ENCODE measurements around the gene EXOC4.
"Not testable (repeated sequence)": the region's sequence is repeated elsewhere in the genome, so short reads cannot be mapped to it uniquely, and the experiment has no call there.

Gene EXOC4

GRCh38 chr7:133904776-133905175 lies 651.9 kb downstream of the EXOC4 start:
- DNase-seq = no peak
- no peaks in the 10 kb centered on the region for H3K27me3 ChIP-seq (replicated peaks in 2 of 5; ENCODE audit: control insufficient read depth in 4 of 5, insufficient read depth in 5 of 5, low read length in 4 of 5)
- no peaks in the 10 kb centered on the region for H3K4me1 ChIP-seq (ENCODE audit: control extremely low read depth in 1 of 4, control insufficient read depth in 4 of 4, insufficient read depth in 4 of 4, low read length in 3 of 4)
- ChIA-PET CTCF (no interaction called here), POLR2A (no interaction called here)
- no peaks in the 10 kb centered on the region for H3K9me3 ChIP-seq (ENCODE audit: control extremely low read depth in 1 of 5, control insufficient read depth in 4 of 5, insufficient read depth in 2 of 5, low read depth in 1 of 5, low read length in 4 of 5)
- H3K36me3 ChIP-seq (ENCODE audit: control insufficient read depth in 4 of 4, insufficient read depth in 4 of 4, low read length in 3 of 4) = peaks cover 0 to 2% (median 0%) of the 10 kb centered on the region in 4 experiments
- no CpG with 5 or more reads among the region's 4 CpGs for WGBS (ENCODE audit: insufficient coverage)
- H3K4me3 ChIP-seq (ENCODE audit: control insufficient read depth in 1 of 7, extremely low read depth in 1 of 7, insufficient read depth in 4 of 7, low read depth in 2 of 7, low read length in 6 of 7) = no peak overlapping the region
- no peak overlapping the region for H3K27ac ChIP-seq (ENCODE audit: insufficient read depth in 1 of 2, low read depth in 1 of 2, low read length in 2 of 2, poor library complexity in 1 of 2, severe bottlenecking in 2 of 2)

GRCh38 chr7:133906553-133906952 lies 653.7 kb downstream of the EXOC4 start:
- CTCF ChIA-PET = interaction anchor here (2.1 kb wide), 1 partner anchor 52 kb away, joined by 4 read pairs; no protein-coding TSS in a partner anchor

GRCh38 chr7:133910761-133911160 lies 657.9 kb downstream of the EXOC4 start:
- ChIA-PET CTCF (no interaction called here), POLR2A (no interaction called here)
- DNase-seq = no peak
- H3K27ac ChIP-seq (ENCODE audit: insufficient read depth in 1 of 2, low read depth in 1 of 2, low read length in 2 of 2, poor library complexity in 1 of 2, severe bottlenecking in 2 of 2) = no peak overlapping the region
- WGBS (ENCODE audit: insufficient coverage) = 97% methylated on average over 3 of the region's 4 CpGs
- H3K36me3 ChIP-seq (ENCODE audit: control insufficient read depth in 4 of 4, insufficient read depth in 4 of 4, low read length in 3 of 4) = peaks cover 0 to 3% (median 1%) of the 10 kb centered on the region in 4 experiments
- peaks cover 0 to 2% (median 0%) of the 10 kb centered on the region in 4 experiments for H3K4me1 ChIP-seq (ENCODE audit: control extremely low read depth in 1 of 4, control insufficient read depth in 4 of 4, insufficient read depth in 4 of 4, low read length in 3 of 4)
- no peaks in the 10 kb centered on the region for H3K9me3 ChIP-seq (ENCODE audit: control extremely low read depth in 1 of 5, control insufficient read depth in 4 of 5, insufficient read depth in 2 of 5, low read depth in 1 of 5, low read length in 4 of 5)
- no peaks in the 10 kb centered on the region for H3K27me3 ChIP-seq (replicated peaks in 2 of 5; ENCODE audit: control insufficient read depth in 4 of 5, insufficient read depth in 5 of 5, low read length in 4 of 5)
- no peak overlapping the region for H3K4me3 ChIP-seq (ENCODE audit: control insufficient read depth in 1 of 7, extremely low read depth in 1 of 7, insufficient read depth in 4 of 7, low read depth in 2 of 7, low read length in 6 of 7)

More at GRCh38 chr7:133906553-133906952, 653.7 kb downstream of the EXOC4 start:
- H3K4me3 ChIP-seq (ENCODE audit: control insufficient read depth in 1 of 7, extremely low read depth in 1 of 7, insufficient read depth in 4 of 7, low read depth in 2 of 7, low read length in 6 of 7); H3K27ac ChIP-seq (ENCODE audit: insufficient read depth in 1 of 2, low read depth in 1 of 2, low read length in 2 of 2, poor library complexity in 1 of 2, severe bottlenecking in 2 of 2); DNase-seq; H3K4me1 ChIP-seq (ENCODE audit: control extremely low read depth in 1 of 4, control insufficient read depth in 4 of 4, insufficient read depth in 4 of 4, low read length in 3 of 4); POLR2A ChIA-PET; H3K36me3 ChIP-seq (ENCODE audit: control insufficient read depth in 4 of 4, insufficient read depth in 4 of 4, low read length in 3 of 4); H3K9me3 ChIP-seq (ENCODE audit: control extremely low read depth in 1 of 5, control insufficient read depth in 4 of 5, insufficient read depth in 2 of 5, low read depth in 1 of 5, low read length in 4 of 5); H3K27me3 ChIP-seq (replicated peaks in 2 of 5; ENCODE audit: control insufficient read depth in 4 of 5, insufficient read depth in 5 of 5, low read length in 4 of 5): not testable (repeated sequence)
- WGBS (ENCODE audit: insufficient coverage) = 98% methylated on average over 15 of the region's 18 CpGs

- DNase-seq = no peak
- Histone ChIP-seq H3K9me3 (ENCODE audit: control extremely low read depth in 1 of 5, control insufficient read depth in 4 of 5, insufficient read depth in 2 of 5, low read depth in 1 of 5, low read length in 4 of 5) (no peaks in the 10 kb centered on the region), H3K27ac (ENCODE audit: insufficient read depth in 1 of 2, low read depth in 1 of 2, low read length in 2 of 2, poor library complexity in 1 of 2, severe bottlenecking in 2 of 2) (no peak overlapping the region), H3K27me3 (replicated peaks in 2 of 5; ENCODE audit: control insufficient read depth in 4 of 5, insufficient read depth in 5 of 5, low read length in 4 of 5) (no peaks in the 10 kb centered on the region), H3K4me3 (ENCODE audit: control insufficient read depth in 1 of 7, extremely low read depth in 1 of 7, insufficient read depth in 4 of 7, low read depth in 2 of 7, low read length in 6 of 7) (no peak overlapping the region), H3K36me3 (ENCODE audit: control insufficient read depth in 4 of 4, insufficient read depth in 4 of 4, low read length in 3 of 4) (peaks cover 0 to 3% (median 0%) of the 10 kb centered on the region in 4 experiments), H3K4me1 (ENCODE audit: control extremely low read depth in 1 of 4, control insufficient read depth in 4 of 4, insufficient read depth in 4 of 4, low read length in 3 of 4) (peaks cover 0 to 2% (median 0%) of the 10 kb centered on the region in 4 experiments)
- ChIA-PET POLR2A (no interaction called here), CTCF (interaction anchor here (0.6 kb wide), 1 partner anchor 64 kb away, joined by 3 read pairs; no protein-coding TSS in a partner anchor)
- WGBS (ENCODE audit: insufficient coverage) = 100% methylated on average over 2 of the region's 2 CpGs
These were observed 658.8 kb downstream of the EXOC4 start for GRCh38 chr7:133911724-133912123.

- Histone ChIP-seq H3K9me3 (ENCODE audit: control extremely low read depth in 1 of 5, control insufficient read depth in 4 of 5, insufficient read depth in 2 of 5, low read depth in 1 of 5, low read length in 4 of 5) (no peaks in the 10 kb centered on the region), H3K27ac (ENCODE audit: insufficient read depth in 1 of 2, low read depth in 1 of 2, low read length in 2 of 2, poor library complexity in 1 of 2, severe bottlenecking in 2 of 2) (no peak overlapping the region), H3K27me3 (replicated peaks in 2 of 5; ENCODE audit: control insufficient read depth in 4 of 5, insufficient read depth in 5 of 5, low read length in 4 of 5) (no peaks in the 10 kb centered on the region), H3K36me3 (ENCODE audit: control insufficient read depth in 4 of 4, insufficient read depth in 4 of 4, low read length in 3 of 4) (peaks cover 0 to 4% (median 2%) of the 10 kb centered on the region in 4 experiments), H3K4me1 (ENCODE audit: control extremely low read depth in 1 of 4, control insufficient read depth in 4 of 4, insufficient read depth in 4 of 4, low read length in 3 of 4) (peaks cover 0 to 2% (median 0%) of the 10 kb centered on the region in 4 experiments), H3K4me3 (ENCODE audit: control insufficient read depth in 1 of 7, extremely low read depth in 1 of 7, insufficient read depth in 4 of 7, low read depth in 2 of 7, low read length in 6 of 7) (no peak overlapping the region)
- CTCF ChIA-PET = no interaction called here
- WGBS (ENCODE audit: insufficient coverage) = 92% methylated on average over 2 of the region's 2 CpGs
- POLR2A ChIA-PET = no interaction called here
- DNase-seq = peak in 2 of 3 donors; percentile 2 to 15
These were observed 660.2 kb downstream of the EXOC4 start for GRCh38 chr7:133912916-133913697.

GRCh38 chr7:133916621-133917020 lies 663.7 kb downstream of the EXOC4 start:
- ChIA-PET POLR2A (no interaction called here), CTCF (no interaction called here)
- Histone ChIP-seq H3K36me3 (ENCODE audit: control insufficient read depth in 4 of 4, insufficient read depth in 4 of 4, low read length in 3 of 4) (peaks cover 5 to 31% (median 6%) of the 10 kb centered on the region in 4 experiments), H3K27ac (ENCODE audit: insufficient read depth in 1 of 2, low read depth in 1 of 2, low read length in 2 of 2, poor library complexity in 1 of 2, severe bottlenecking in 2 of 2) (no peak overlapping the region), H3K27me3 (replicated peaks in 2 of 5; ENCODE audit: control insufficient read depth in 4 of 5, insufficient read depth in 5 of 5, low read length in 4 of 5) (no peaks in the 10 kb centered on the region), H3K4me3 (ENCODE audit: control insufficient read depth in 1 of 7, extremely low read depth in 1 of 7, insufficient read depth in 4 of 7, low read depth in 2 of 7, low read length in 6 of 7) (no peak overlapping the region), H3K9me3 (ENCODE audit: control extremely low read depth in 1 of 5, control insufficient read depth in 4 of 5, insufficient read depth in 2 of 5, low read depth in 1 of 5, low read length in 4 of 5) (peaks cover 0 to 19% (median 3%) of the 10 kb centered on the region in 5 experiments), H3K4me1 (ENCODE audit: control extremely low read depth in 1 of 4, control insufficient read depth in 4 of 4, insufficient read depth in 4 of 4, low read length in 3 of 4) (peaks cover 0 to 2% (median 0%) of the 10 kb centered on the region in 4 experiments)
- no peak for DNase-seq
- 100% methylated on average over 2 of the region's 3 CpGs for WGBS (ENCODE audit: insufficient coverage)

- ChIA-PET CTCF (no interaction called here), POLR2A (no interaction called here)
- Histone ChIP-seq H3K9me3 (ENCODE audit: control extremely low read depth in 1 of 5, control insufficient read depth in 4 of 5, insufficient read depth in 2 of 5, low read depth in 1 of 5, low read length in 4 of 5) (peaks cover 2 to 24% (median 3%) of the 10 kb centered on the region in 5 experiments), H3K4me3 (ENCODE audit: control insufficient read depth in 1 of 7, extremely low read depth in 1 of 7, insufficient read depth in 4 of 7, low read depth in 2 of 7, low read length in 6 of 7) (no peak overlapping the region), H3K27me3 (replicated peaks in 2 of 5; ENCODE audit: control insufficient read depth in 4 of 5, insufficient read depth in 5 of 5, low read length in 4 of 5) (no peaks in the 10 kb centered on the region), H3K36me3 (ENCODE audit: control insufficient read depth in 4 of 4, insufficient read depth in 4 of 4, low read length in 3 of 4) (peaks cover 5 to 31% (median 6%) of the 10 kb centered on the region in 4 experiments), H3K27ac (ENCODE audit: insufficient read depth in 1 of 2, low read depth in 1 of 2, low read length in 2 of 2, poor library complexity in 1 of 2, severe bottlenecking in 2 of 2) (no peak overlapping the region), H3K4me1 (ENCODE audit: control extremely low read depth in 1 of 4, control insufficient read depth in 4 of 4, insufficient read depth in 4 of 4, low read length in 3 of 4) (no peaks in the 10 kb centered on the region)
- DNase-seq = no peak
These were observed 666.9 kb downstream of the EXOC4 start for GRCh38 chr7:133919810-133920209.
